Measurements from ENCODE around the gene KCNJ9.

The KCNJ9 gene

GRCh38 chr1:160127865-160128523 lies 46.7 kb downstream of the KCNJ9 start:
- no peak for DNase-seq

DNA sequence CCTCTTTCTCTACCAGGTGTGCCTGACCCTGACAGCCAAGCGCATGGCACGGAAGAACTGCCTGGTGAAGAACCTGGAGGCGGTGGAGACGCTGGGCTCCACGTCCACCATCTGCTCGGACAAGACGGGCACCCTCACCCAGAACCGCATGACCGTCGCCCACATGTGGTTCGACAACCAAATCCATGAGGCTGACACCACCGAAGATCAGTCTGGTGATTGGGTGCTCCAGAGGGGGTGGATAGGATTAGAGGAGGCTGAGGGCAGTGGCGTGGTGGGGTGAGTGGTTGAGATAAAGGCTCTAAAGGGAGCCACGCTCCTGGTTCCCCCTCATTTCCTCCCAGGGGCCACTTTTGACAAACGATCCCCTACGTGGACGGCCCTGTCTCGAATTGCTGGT lies 47.3 kb downstream of the KCNJ9 start:
- no peak for DNase-seq

GRCh38 chr1:160129046-160129445 lies 47.7 kb downstream of the KCNJ9 start:
- DNase-seq, result no peak

DNA sequence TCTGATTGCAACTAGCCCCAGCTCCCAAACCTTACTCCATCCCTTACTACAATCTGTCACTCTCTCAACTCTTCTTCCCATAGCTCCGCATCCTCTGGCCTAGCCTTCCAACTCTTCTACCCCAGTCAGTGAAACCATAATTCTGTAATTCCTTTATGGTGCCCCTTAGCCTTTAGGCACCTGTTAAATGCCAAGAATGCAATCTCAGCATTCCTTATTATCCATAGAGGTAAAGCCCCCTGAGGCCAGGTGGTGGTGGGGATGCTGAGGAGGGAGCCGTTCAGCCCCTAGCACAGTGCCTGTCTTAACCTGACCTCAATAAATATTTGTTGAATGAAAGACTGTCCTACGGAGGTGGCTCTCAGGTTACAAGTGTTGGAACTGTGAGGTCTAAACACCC lies 48.2 kb downstream of the KCNJ9 start:
- DNase-seq, result no peak

- no peak for DNase-seq
These were observed 48.6 kb downstream of the KCNJ9 start for GRCh38 chr1:160129966-160130365.

DNA sequence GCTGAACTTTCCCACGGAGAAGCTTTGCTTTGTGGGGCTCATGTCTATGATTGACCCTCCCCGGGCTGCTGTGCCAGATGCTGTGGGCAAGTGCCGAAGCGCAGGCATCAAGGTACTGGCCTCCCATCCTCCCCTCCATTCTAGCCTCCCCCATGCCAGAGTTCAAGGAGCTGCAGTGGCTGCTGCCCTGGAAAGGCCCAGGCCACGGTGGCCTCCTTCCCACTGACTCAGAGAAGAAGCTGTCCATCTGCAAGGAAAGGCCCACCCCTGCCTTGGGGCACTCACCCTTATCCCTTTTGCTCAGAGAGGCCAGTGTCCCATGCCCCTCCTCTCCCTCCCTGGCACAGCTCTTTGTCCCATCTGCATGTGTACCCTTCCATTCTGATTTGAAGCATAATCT lies 49.1 kb downstream of the KCNJ9 start:
- DNase-seq, result no peak

DNA sequence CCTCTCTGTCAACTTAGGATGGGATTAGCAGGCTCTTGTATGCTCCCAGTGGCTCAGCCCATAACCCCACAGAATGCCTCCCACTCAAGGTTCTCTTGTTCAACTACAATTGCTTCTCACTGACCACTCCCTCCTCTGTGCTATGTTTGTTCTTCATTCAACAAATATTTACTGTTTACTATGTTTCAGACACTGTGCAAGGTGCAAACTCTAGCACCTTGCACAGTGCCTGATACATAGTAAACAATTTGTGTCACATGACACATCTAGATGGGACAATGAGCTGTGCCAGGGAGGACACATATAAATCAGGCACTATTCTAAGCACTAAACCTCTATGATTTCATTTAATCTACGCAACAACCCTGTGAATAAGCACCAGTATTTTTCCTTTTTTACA lies 49.6 kb downstream of the KCNJ9 start:
- no peak for DNase-seq

- DNase-seq, result no peak
These were observed 50.6 kb downstream of the KCNJ9 start for GRCh38 chr1:160131803-160132565.

GRCh38 chr1:160133990-160134770 lies 52.8 kb downstream of the KCNJ9 start:
- no peak for DNase-seq

DNA sequence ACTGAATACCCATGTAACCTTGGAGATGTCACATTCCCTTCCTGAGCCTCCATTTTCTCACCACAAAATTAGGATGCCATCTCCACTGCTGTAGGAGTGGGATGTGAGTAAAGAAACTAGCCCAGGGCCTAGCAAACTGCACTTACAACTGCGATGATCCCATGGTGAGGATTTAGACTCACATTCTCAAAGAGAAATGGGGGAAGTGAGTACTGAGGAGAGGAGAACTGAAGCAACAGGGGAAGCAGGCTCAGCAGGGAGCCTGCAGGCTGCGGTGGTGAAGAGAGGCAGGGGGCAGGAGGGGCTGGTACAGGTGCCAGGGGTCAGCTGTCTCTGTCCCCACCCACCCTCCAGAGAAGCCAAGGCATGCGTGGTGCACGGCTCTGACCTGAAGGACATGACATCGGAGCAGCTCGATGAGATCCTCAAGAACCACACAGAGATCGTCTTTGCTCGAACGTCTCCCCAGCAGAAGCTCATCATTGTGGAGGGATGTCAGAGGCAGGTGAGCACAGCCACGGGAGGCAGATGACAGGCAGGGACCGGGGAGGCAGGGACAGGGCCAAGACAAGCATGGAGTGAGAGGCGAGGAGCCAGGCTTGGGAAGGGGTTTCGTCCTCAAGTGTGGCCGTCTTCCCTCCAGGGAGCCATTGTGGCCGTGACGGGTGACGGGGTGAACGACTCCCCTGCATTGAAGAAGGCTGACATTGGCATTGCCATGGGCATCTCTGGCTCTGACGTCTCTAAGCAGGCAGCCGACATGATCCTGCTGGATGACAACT lies 53.6 kb downstream of the KCNJ9 start:
- no peak for DNase-seq

- DNase-seq, result no peak
These were observed 55.0 kb downstream of the KCNJ9 start for GRCh38 chr1:160136121-160136925.

- DNase-seq, result no peak
These were observed 55.5 kb downstream of the KCNJ9 start for GRCh38 chr1:160136926-160137200.

DNA sequence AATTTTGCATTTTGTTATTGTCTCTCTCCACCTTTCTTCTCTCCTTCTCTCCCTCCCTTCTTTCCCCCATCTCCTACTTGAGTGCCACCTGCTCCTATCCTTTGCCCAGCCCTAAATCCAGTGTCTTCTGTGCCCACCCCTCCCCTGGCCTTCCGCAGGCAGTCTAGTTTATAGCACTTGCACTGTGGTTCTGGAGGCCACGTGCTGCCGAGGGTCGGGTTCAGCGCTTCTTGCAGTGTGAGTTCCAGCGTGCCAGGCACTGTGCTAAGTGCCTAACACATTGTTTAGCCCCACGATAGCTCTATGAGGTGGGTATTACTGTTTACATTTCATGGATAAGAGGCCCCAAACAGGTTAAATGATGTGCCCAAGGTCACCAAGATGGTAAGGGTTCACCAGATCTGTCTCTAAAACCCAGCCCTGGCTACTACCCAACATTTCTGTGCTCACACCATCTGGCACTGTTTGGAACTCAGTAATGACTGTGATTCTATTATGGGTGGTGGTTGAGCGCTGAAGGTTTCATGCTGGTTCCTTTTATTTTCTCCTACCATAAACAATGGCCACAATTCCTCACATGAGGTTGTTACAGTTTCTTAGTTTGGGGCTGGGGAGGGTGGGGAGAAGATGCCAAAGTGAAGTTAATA lies 56.0 kb downstream of the KCNJ9 start:
- DNase-seq, result no peak

DNA sequence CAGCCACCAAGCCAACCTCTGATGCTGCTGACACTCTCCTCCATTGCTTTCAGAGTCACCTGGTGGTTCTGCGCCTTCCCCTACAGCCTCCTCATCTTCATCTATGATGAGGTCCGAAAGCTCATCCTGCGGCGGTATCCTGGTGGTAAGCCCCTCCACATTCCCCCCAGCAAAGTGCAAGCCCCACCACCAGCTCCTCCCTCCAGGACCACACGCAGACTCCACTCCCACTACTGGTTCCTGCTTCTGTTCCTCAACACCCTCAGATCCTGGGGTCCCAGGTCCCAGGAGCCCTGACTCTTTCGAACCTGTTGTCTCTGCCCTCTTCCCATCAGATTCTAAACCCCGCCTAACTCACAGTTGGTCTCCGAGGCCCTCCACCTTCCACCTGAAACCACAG lies 58.5 kb downstream of the KCNJ9 start:
- DNase-seq, result no peak

Measured in hematopoietic multipotent progenitor cell treated with erythropoietin and hydrocortisone succinate and interleukin-3 and kit ligand, for 4 days (in vitro differentiated cells).